RWPE1 (cell line): ENCODE measurements around the gene CLDND1.

Experiments used
- CTCF ChIA-PET: fragments of 350-600 bp; sonication (Branson Sonifier 250); formaldehyde crosslinking; extraction: SDS; loops from one replicate; lab custom pipeline; 2021; lab: Yijun Ruan, JAX
- POLR2A ChIA-PET: fragments of 400-600 bp; formaldehyde crosslinking; extraction: SDS; loops from one replicate; lab custom pipeline; 2020; ENCODE audit warnings: antibody characterized with exemption; ENCODE audit not compliant: low non-redundant PET; lab: Yijun Ruan, JAX
- DNase-seq: peaks from one replicate; pipeline ENCODE4 v3.0.0; 2012; ENCODE audit warnings: low spot score
- H3K27ac ChIP-seq: fragments of 450-650 bp; 2 replicates; pipeline ENCODE4 v1.5.1; 2017
- CTCF ChIP-seq: fragments of 450-650 bp; conservative IDR thresholded peaks from 2 replicates; pipeline ENCODE4 v1.5.1; 2017; ENCODE audit warnings: low read depth, mild to moderate bottlenecking

CLDND1 gene

GRCh38 chr3:98521897-98522543 lies 682 bp downstream of the CLDND1 start:
- ChIA-PET POLR2A (no interaction called here), CTCF (no interaction called here)
- peak; percentile 59 for DNase-seq
- H3K27ac ChIP-seq, result peak overlapping the region; percentile 95
- no peak for TF ChIP-seq CTCF

GRCh38 chr3:98519351-98519750 lies 3.4 kb downstream of the CLDND1 start:
- CTCF ChIA-PET, result interaction anchor here (1.0 kb wide), 1 partner anchor 83 kb away, joined by 3 read pairs; no protein-coding TSS in a partner anchor
- DNase-seq, result no peak

GRCh38 chr3:98518816-98519215 lies 3.9 kb downstream of the CLDND1 start:
- no peak for DNase-seq
- ChIA-PET POLR2A (no interaction called here), CTCF (no interaction called here)
- no peak overlapping the region for H3K27ac ChIP-seq
- no peak for TF ChIP-seq CTCF

More at GRCh38 chr3:98519351-98519750, 3.4 kb downstream of the CLDND1 start:
- POLR2A ChIA-PET, result no interaction called here
- H3K27ac ChIP-seq, result no peak overlapping the region
- TF ChIP-seq CTCF, result no peak

- H3K27ac ChIP-seq, result no peak overlapping the region
- no peak for DNase-seq
- ChIA-PET POLR2A (no interaction called here), CTCF (no interaction called here)
- TF ChIP-seq CTCF, result no peak
These were observed 7.8 kb downstream of the CLDND1 start for GRCh38 chr3:98514948-98515347.

GRCh38 chr3:98513736-98514135 lies 9.0 kb downstream of the CLDND1 start:
- TF ChIP-seq CTCF, result no peak
- CTCF ChIA-PET, result no interaction called here
- no peak for DNase-seq
- POLR2A ChIA-PET, result no interaction called here
- H3K27ac ChIP-seq, result peak overlapping the region; percentile 89

- peak overlapping the region; percentile 89 for H3K27ac ChIP-seq
- no peak for TF ChIP-seq CTCF
- DNase-seq, result peak; percentile 89
- POLR2A ChIA-PET, result no interaction called here
- CTCF ChIA-PET, result no interaction called here
These were observed 9.6 kb downstream of the CLDND1 start for GRCh38 chr3:98513091-98513511.
